HEK293 (cell line): ENCODE data around the gene DAAM2.
A peak's percentile ranks its signal among the peaks of the same experiment; 100 is the strongest.

ENCODE experiments used
- CTCF ChIA-PET: fragments of 350-600 bp; formaldehyde crosslinking; extraction: SDS; loops from one replicate; lab custom pipeline; 2021; ENCODE audit warnings: antibody characterized with exemption; lab: Yijun Ruan, JAX
- POLR2A ChIA-PET: fragments of 300-600 bp; formaldehyde crosslinking; extraction: SDS; loops from one replicate; lab custom pipeline; 2020; ENCODE audit warnings: antibody characterized with exemption, inconsistent platforms; lab: Yijun Ruan, JAX
- H3K27ac ChIP-seq: fragments of 200-500 bp; sonication (Bioruptor generic); 2 replicates; pipeline ENCODE4 v1.5.1; 2014; ENCODE audit warnings: low read depth, low read length, control low read depth, inconsistent platforms; ENCODE audit errors: extremely low read depth
- H3K36me3 ChIP-seq, 2 experiments: fragments of 200-500 bp in 1 of 2; sonication (Bioruptor generic) in 1 of 2; 1 replicate in 1 of 2; 2 replicates in 1 of 2; pipeline ENCODE4 v1.5.1; 2014 to 2017; ENCODE audit warnings: inconsistent platforms in 2 of 2, low read length in 2 of 2; ENCODE audit not compliant: control insufficient read depth in 2 of 2, insufficient read depth in 1 of 2
- H3K4me1 ChIP-seq: fragments of 200-500 bp; sonication (Bioruptor generic); 2 replicates; pipeline ENCODE4 v1.5.1; 2014; ENCODE audit warnings: mild to moderate bottlenecking, low read length, inconsistent platforms; ENCODE audit not compliant: control insufficient read depth, insufficient read depth
- H3K4me3 ChIP-seq: 2 replicates; pipeline ENCODE4 v1.5.1; 2011; ENCODE audit warnings: low read depth, mild to moderate bottlenecking, control low read depth, low read length, moderate library complexity
- H3K9me3 ChIP-seq: fragments of 200-500 bp; sonication (Bioruptor generic); 2 replicates; pipeline ENCODE4 v1.5.1; 2014; ENCODE audit warnings: low read depth, low read length, inconsistent platforms; ENCODE audit not compliant: control insufficient read depth, insufficient read depth
- GLI2 ChIP-seq: fragments of 450-650 bp; formaldehyde crosslinking; IDR thresholded peaks from 2 replicates; pipeline ENCODE4; 2017; ENCODE audit warnings: missing biosample characterization, missing genetic modification characterization, low read depth, borderline replicate concordance
- HOXA7 ChIP-seq: sonication (generic); formaldehyde crosslinking; IDR thresholded peaks from 2 replicates; pipeline ENCODE4 v1.8.1; 2022; ENCODE audit warnings: missing genetic modification reagents, borderline replicate concordance
- HOXC10 ChIP-seq: sonication (generic); formaldehyde crosslinking; IDR thresholded peaks from 2 replicates; pipeline ENCODE4 v1.8.1; 2023; ENCODE audit warnings: mild to moderate bottlenecking, missing genetic modification reagents
- KLF7 ChIP-seq: fragments of 450-650 bp; formaldehyde crosslinking; IDR thresholded peaks from 2 replicates; pipeline ENCODE4 v1.5.1; 2016; ENCODE audit warnings: missing biosample characterization, missing genetic modification characterization, borderline replicate concordance
- KLF9 ChIP-seq: fragments of 450-650 bp; formaldehyde crosslinking; IDR thresholded peaks from 2 replicates; pipeline ENCODE4 v1.5.1; 2016; ENCODE audit warnings: missing biosample characterization, missing genetic modification characterization, low read depth
- MEIS1 ChIP-seq: sonication (generic); formaldehyde crosslinking; IDR thresholded peaks from 2 replicates; pipeline ENCODE4 v1.8.1; 2022; ENCODE audit warnings: missing genetic modification reagents, mild to moderate bottlenecking, borderline replicate concordance
- MZF1 ChIP-seq: fragments of 450-650 bp; formaldehyde crosslinking; IDR thresholded peaks from 2 replicates; pipeline ENCODE4 v1.5.1; 2017; ENCODE audit warnings: missing biosample characterization, missing genetic modification characterization, borderline replicate concordance
- ZBTB48 ChIP-seq: fragments of 450-650 bp; formaldehyde crosslinking; IDR thresholded peaks from 2 replicates; pipeline ENCODE4 v1.5.1; 2016; ENCODE audit warnings: missing biosample characterization, missing genetic modification characterization
- ZFP41 ChIP-seq: fragments of 450-650 bp; formaldehyde crosslinking; IDR thresholded peaks from 2 replicates; pipeline ENCODE4 v1.5.1; 2016; ENCODE audit warnings: missing biosample characterization, missing genetic modification characterization, borderline replicate concordance
- ZNF146 ChIP-seq: fragments of 450-650 bp; formaldehyde crosslinking; IDR thresholded peaks from 2 replicates; pipeline ENCODE4 v1.5.1; 2016; ENCODE audit warnings: missing biosample characterization, missing genetic modification characterization
- ZNF202 ChIP-seq: fragments of 450-650 bp; formaldehyde crosslinking; IDR thresholded peaks from 2 replicates; pipeline ENCODE4 v1.5.1; 2016; ENCODE audit warnings: missing biosample characterization, missing genetic modification characterization, borderline replicate concordance
- ZNF311 ChIP-seq: fragments of 450-650 bp; formaldehyde crosslinking; IDR thresholded peaks from 2 replicates; pipeline ENCODE4 v1.5.1; 2017; ENCODE audit warnings: missing biosample characterization, missing genetic modification characterization, borderline replicate concordance
- ZNF362 ChIP-seq: fragments of 450-650 bp; formaldehyde crosslinking; IDR thresholded peaks from 2 replicates; pipeline ENCODE4 v1.5.1; 2016; ENCODE audit warnings: missing biosample characterization, missing genetic modification characterization
- ZNF426 ChIP-seq: fragments of 450-650 bp; formaldehyde crosslinking; IDR thresholded peaks from 2 replicates; pipeline ENCODE4 v1.5.1; 2017; ENCODE audit warnings: missing biosample characterization, missing genetic modification characterization, mild to moderate bottlenecking, inconsistent platforms, moderate library complexity
- ZNF488 ChIP-seq: fragments of 450-650 bp; formaldehyde crosslinking; IDR thresholded peaks from 2 replicates; pipeline ENCODE4 v1.5.1; 2016; ENCODE audit warnings: missing biosample characterization, missing genetic modification characterization
- ZNF510 ChIP-seq: fragments of 450-650 bp; formaldehyde crosslinking; IDR thresholded peaks from 2 replicates; pipeline ENCODE4 v1.5.1; 2018; ENCODE audit warnings: mild to moderate bottlenecking, missing genetic modification characterization, missing biosample characterization; ENCODE audit not compliant: insufficient replicate concordance
- ZNF558 ChIP-seq: fragments of 450-650 bp; formaldehyde crosslinking; IDR thresholded peaks from 2 replicates; pipeline ENCODE4 v1.5.1; 2016; ENCODE audit warnings: missing biosample characterization, missing genetic modification characterization
- ZNF560 ChIP-seq: fragments of 450-650 bp; formaldehyde crosslinking; IDR thresholded peaks from 2 replicates; pipeline ENCODE4 v1.5.1; 2017; ENCODE audit warnings: missing biosample characterization, missing genetic modification characterization, borderline replicate concordance
- ZNF571 ChIP-seq: fragments of 450-650 bp; formaldehyde crosslinking; IDR thresholded peaks from 2 replicates; pipeline ENCODE4 v1.5.0; 2017; ENCODE audit warnings: missing biosample characterization, missing genetic modification characterization
- ZNF580 ChIP-seq: fragments of 450-650 bp; formaldehyde crosslinking; IDR thresholded peaks from 2 replicates; pipeline ENCODE4 v1.5.1; 2016; ENCODE audit warnings: missing biosample characterization, missing genetic modification characterization
- ZNF623 ChIP-seq: fragments of 450-650 bp; formaldehyde crosslinking; IDR thresholded peaks from 2 replicates; pipeline ENCODE4 v1.5.1; 2016; ENCODE audit warnings: missing biosample characterization, missing genetic modification characterization
- ZNF645 ChIP-seq: fragments of 450-650 bp; formaldehyde crosslinking; IDR thresholded peaks from 2 replicates; pipeline ENCODE4; 2016; ENCODE audit warnings: missing biosample characterization, missing genetic modification characterization
- ZNF654 ChIP-seq: fragments of 450-650 bp; formaldehyde crosslinking; IDR thresholded peaks from 2 replicates; pipeline ENCODE4 v1.5.1; 2016; ENCODE audit warnings: low read depth, missing biosample characterization, missing genetic modification characterization
- ZNF707 ChIP-seq: fragments of 450-650 bp; formaldehyde crosslinking; IDR thresholded peaks from 2 replicates; pipeline ENCODE4 v1.5.1; 2016; ENCODE audit warnings: missing biosample characterization, missing genetic modification characterization
- ZNF791 ChIP-seq: fragments of 450-650 bp; formaldehyde crosslinking; IDR thresholded peaks from 2 replicates; pipeline ENCODE4 v1.5.1; 2016; ENCODE audit warnings: missing biosample characterization, missing genetic modification characterization
- TF ChIP-seq, protein P1 (sequence below): fragments of 450-650 bp; formaldehyde crosslinking; IDR thresholded peaks from 2 replicates; pipeline ENCODE4 v1.5.1; 2016; ENCODE audit warnings: missing biosample characterization, missing genetic modification characterization
- TF ChIP-seq, protein P2 (sequence below): fragments of 450-650 bp; formaldehyde crosslinking; IDR thresholded peaks from 2 replicates; pipeline ENCODE4 v1.5.1; 2017; ENCODE audit warnings: missing biosample characterization, missing genetic modification characterization
- TF ChIP-seq, protein P3 (sequence below): fragments of 450-650 bp; formaldehyde crosslinking; IDR thresholded peaks from 2 replicates; pipeline ENCODE4 v1.5.1; 2017; ENCODE audit warnings: missing biosample characterization, missing genetic modification characterization

DAAM2 gene

GRCh38 chr6:39936857-39937256 lies 144.7 kb downstream of the DAAM2 start (continued):
- TF ChIP-seq KLF7 (tag by site-specific recombination): no peak

GRCh38 chr6:39937686-39938333 lies 145.6 kb downstream of the DAAM2 start:
- no peak overlapping the region for H3K4me3 ChIP-seq
- no peaks in the 10 kb centered on the region for H3K9me3 ChIP-seq
- H3K27ac ChIP-seq: no peak overlapping the region
- H3K36me3 ChIP-seq: no peaks in the 10 kb centered on the region
- CTCF ChIA-PET: interaction anchor here (0.7 kb wide), 1 partner anchor 321 kb away, joined by 3 read pairs; no protein-coding TSS in a partner anchor
- POLR2A ChIA-PET: no interaction called here
- peaks cover 17% of the 10 kb centered on the region for H3K4me1 ChIP-seq
- TF ChIP-seq HOXC10 (CRISPR knock-in tag) (no peak), MZF1 (tag by site-specific recombination) (peak; percentile 52; the same call in 1 of the 2 replicates), ZNF510 (no peak), ZNF580 (tag by site-specific recombination) (no peak), ZNF571 (tag by site-specific recombination) (no peak), ZNF707 (no peak), ZNF560 (no peak), ZNF558 (tag by site-specific recombination) (no peak), ZNF791 (no peak), ZNF426 (tag by site-specific recombination) (no peak), KLF9 (no peak), ZNF362 (tag by site-specific recombination) (no peak), ZNF202 (tag by site-specific recombination) (no peak), MEIS1 (CRISPR knock-in tag) (no peak), ZNF645 (tag by site-specific recombination) (no peak), ZNF311 (tag by site-specific recombination) (no peak), ZFP41 (tag by site-specific recombination) (no peak), ZNF146 (tag by site-specific recombination) (no peak), ZNF654 (tag by site-specific recombination) (no peak), GLI2 (tag by site-specific recombination) (no peak), ZBTB48 (no peak), ZNF488 (tag by site-specific recombination) (no peak), ZNF623 (tag by site-specific recombination) (no peak), HOXA7 (CRISPR knock-in tag) (no peak)
- TF ChIP-seq, protein P1, sequence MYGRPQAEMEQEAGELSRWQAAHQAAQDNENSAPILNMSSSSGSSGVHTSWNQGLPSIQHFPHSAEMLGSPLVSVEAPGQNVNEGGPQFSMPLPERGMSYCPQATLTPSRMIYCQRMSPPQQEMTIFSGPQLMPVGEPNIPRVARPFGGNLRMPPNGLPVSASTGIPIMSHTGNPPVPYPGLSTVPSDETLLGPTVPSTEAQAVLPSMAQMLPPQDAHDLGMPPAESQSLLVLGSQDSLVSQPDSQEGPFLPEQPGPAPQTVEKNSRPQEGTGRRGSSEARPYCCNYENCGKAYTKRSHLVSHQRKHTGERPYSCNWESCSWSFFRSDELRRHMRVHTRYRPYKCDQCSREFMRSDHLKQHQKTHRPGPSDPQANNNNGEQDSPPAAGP: no peak
- TF ChIP-seq, protein P2, sequence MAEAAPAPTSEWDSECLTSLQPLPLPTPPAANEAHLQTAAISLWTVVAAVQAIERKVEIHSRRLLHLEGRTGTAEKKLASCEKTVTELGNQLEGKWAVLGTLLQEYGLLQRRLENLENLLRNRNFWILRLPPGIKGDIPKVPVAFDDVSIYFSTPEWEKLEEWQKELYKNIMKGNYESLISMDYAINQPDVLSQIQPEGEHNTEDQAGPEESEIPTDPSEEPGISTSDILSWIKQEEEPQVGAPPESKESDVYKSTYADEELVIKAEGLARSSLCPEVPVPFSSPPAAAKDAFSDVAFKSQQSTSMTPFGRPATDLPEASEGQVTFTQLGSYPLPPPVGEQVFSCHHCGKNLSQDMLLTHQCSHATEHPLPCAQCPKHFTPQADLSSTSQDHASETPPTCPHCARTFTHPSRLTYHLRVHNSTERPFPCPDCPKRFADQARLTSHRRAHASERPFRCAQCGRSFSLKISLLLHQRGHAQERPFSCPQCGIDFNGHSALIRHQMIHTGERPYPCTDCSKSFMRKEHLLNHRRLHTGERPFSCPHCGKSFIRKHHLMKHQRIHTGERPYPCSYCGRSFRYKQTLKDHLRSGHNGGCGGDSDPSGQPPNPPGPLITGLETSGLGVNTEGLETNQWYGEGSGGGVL (tag by site-specific recombination): 0 out of 2 replicates have a peak, but pooled peaks have one; percentile 13
- TF ChIP-seq, protein P3, sequence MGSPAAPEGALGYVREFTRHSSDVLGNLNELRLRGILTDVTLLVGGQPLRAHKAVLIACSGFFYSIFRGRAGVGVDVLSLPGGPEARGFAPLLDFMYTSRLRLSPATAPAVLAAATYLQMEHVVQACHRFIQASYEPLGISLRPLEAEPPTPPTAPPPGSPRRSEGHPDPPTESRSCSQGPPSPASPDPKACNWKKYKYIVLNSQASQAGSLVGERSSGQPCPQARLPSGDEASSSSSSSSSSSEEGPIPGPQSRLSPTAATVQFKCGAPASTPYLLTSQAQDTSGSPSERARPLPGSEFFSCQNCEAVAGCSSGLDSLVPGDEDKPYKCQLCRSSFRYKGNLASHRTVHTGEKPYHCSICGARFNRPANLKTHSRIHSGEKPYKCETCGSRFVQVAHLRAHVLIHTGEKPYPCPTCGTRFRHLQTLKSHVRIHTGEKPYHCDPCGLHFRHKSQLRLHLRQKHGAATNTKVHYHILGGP (tag by site-specific recombination): no peak
